ENCODE results near the gene SASH1.
"Not testable (repeated sequence)": the region's sequence is repeated elsewhere in the genome, so short reads cannot be mapped to it uniquely, and the experiment has no call there.

SASH1 gene

GRCh38 chr6:148375401-148375800, 32.8 kb downstream of the SASH1 start:
- Histone ChIP-seq H3K4me2 (ENCODE audit: low read length) (no peak overlapping the region), H4K20me1 (ENCODE audit: insufficient read depth, low read length) (no peaks in the 10 kb centered on the region), H3K4me3 (ENCODE audit: low read depth, low read length, poor library complexity, severe bottlenecking) (no peak overlapping the region), H3K79me2 (ENCODE audit: insufficient read depth, low read length) (no peaks in the 10 kb centered on the region), H3K9ac (ENCODE audit: low read length) (no peak overlapping the region), H3K9me3 (ENCODE audit: low read length) (no peaks in the 10 kb centered on the region), H3K9me2 (ENCODE audit: low read depth, low read length) (no peaks in the 10 kb centered on the region), H3K27me3 (ENCODE audit: insufficient read depth, low read length) (no peaks in the 10 kb centered on the region), H3F3A (ENCODE audit: insufficient read depth, low read length) (no peaks in the 10 kb centered on the region), H3K36me3 (ENCODE audit: insufficient read depth, low read length) (no peaks in the 10 kb centered on the region), H2AFZ (ENCODE audit: low read length) (no peak overlapping the region), H3K4me1 (ENCODE audit: insufficient read depth, low read length, severe bottlenecking) (no peaks in the 10 kb centered on the region), H3K27ac (ENCODE audit: low read depth, low read length, poor library complexity, severe bottlenecking) (no peak overlapping the region)
- no peak for TF ChIP-seq CTCF (IDR thresholded peaks at IDR 0.05; ENCODE audit: low read length)
- no peak for TF ChIP-seq EZH2 (IDR thresholded peaks at IDR 0.05; ENCODE audit: borderline replicate concordance, low read length)

- TF ChIP-seq EZH2 (IDR thresholded peaks at IDR 0.05; ENCODE audit: borderline replicate concordance, low read length) (no peak), CTCF (IDR thresholded peaks at IDR 0.05; ENCODE audit: low read length) (no peak)
- Histone ChIP-seq H3K9me2 (ENCODE audit: low read depth, low read length) (no peaks in the 10 kb centered on the region), H3K79me2 (ENCODE audit: insufficient read depth, low read length) (no peaks in the 10 kb centered on the region), H3K9me3 (ENCODE audit: low read length) (no peaks in the 10 kb centered on the region), H3K9ac (ENCODE audit: low read length) (no peak overlapping the region), H3K27me3 (ENCODE audit: insufficient read depth, low read length) (no peaks in the 10 kb centered on the region), H3K4me3 (ENCODE audit: low read depth, low read length, poor library complexity, severe bottlenecking) (no peak overlapping the region), H3K4me1 (ENCODE audit: insufficient read depth, low read length, severe bottlenecking) (no peaks in the 10 kb centered on the region), H3K36me3 (ENCODE audit: insufficient read depth, low read length) (no peaks in the 10 kb centered on the region), H3K4me2 (ENCODE audit: low read length) (no peak overlapping the region), H2AFZ (ENCODE audit: low read length) (no peak overlapping the region), H4K20me1 (ENCODE audit: insufficient read depth, low read length) (no peaks in the 10 kb centered on the region), H3K27ac (ENCODE audit: low read depth, low read length, poor library complexity, severe bottlenecking) (no peak overlapping the region), H3F3A (ENCODE audit: insufficient read depth, low read length) (no peaks in the 10 kb centered on the region)
Measured at GRCh38 chr6:148379481-148379880, 36.8 kb downstream of the SASH1 start.

- Histone ChIP-seq H3K79me2 (ENCODE audit: insufficient read depth, low read length) (no peaks in the 10 kb centered on the region), H3K4me1 (ENCODE audit: insufficient read depth, low read length, severe bottlenecking) (no peaks in the 10 kb centered on the region), H2AFZ (ENCODE audit: low read length) (no peak overlapping the region), H4K20me1 (ENCODE audit: insufficient read depth, low read length) (no peaks in the 10 kb centered on the region), H3K9me3 (ENCODE audit: low read length) (no peaks in the 10 kb centered on the region), H3F3A (ENCODE audit: insufficient read depth, low read length) (no peaks in the 10 kb centered on the region), H3K27me3 (ENCODE audit: insufficient read depth, low read length) (no peaks in the 10 kb centered on the region), H3K4me2 (ENCODE audit: low read length) (no peak overlapping the region), H3K27ac (ENCODE audit: low read depth, low read length, poor library complexity, severe bottlenecking) (no peak overlapping the region), H3K4me3 (ENCODE audit: low read depth, low read length, poor library complexity, severe bottlenecking) (no peak overlapping the region), H3K9me2 (ENCODE audit: low read depth, low read length) (no peaks in the 10 kb centered on the region), H3K36me3 (ENCODE audit: insufficient read depth, low read length) (no peaks in the 10 kb centered on the region), H3K9ac (ENCODE audit: low read length) (no peak overlapping the region)
- TF ChIP-seq CTCF (IDR thresholded peaks at IDR 0.05; ENCODE audit: low read length) (no peak), EZH2 (IDR thresholded peaks at IDR 0.05; ENCODE audit: borderline replicate concordance, low read length) (no peak)
Measured at GRCh38 chr6:148379966-148380713, 37.5 kb downstream of the SASH1 start.

- H3F3A ChIP-seq (ENCODE audit: insufficient read depth, low read length); H3K27me3 ChIP-seq (ENCODE audit: insufficient read depth, low read length); H3K4me2 ChIP-seq (ENCODE audit: low read length); H3K79me2 ChIP-seq (ENCODE audit: insufficient read depth, low read length); H3K9me3 ChIP-seq (ENCODE audit: low read length); H3K4me3 ChIP-seq (ENCODE audit: low read depth, low read length, poor library complexity, severe bottlenecking); H3K9me2 ChIP-seq (ENCODE audit: low read depth, low read length); H3K36me3 ChIP-seq (ENCODE audit: insufficient read depth, low read length); H3K27ac ChIP-seq (ENCODE audit: low read depth, low read length, poor library complexity, severe bottlenecking); H3K4me1 ChIP-seq (ENCODE audit: insufficient read depth, low read length, severe bottlenecking); H2AFZ ChIP-seq (ENCODE audit: low read length); H4K20me1 ChIP-seq (ENCODE audit: insufficient read depth, low read length); H3K9ac ChIP-seq (ENCODE audit: low read length): not testable (repeated sequence)
Measured at GRCh38 chr6:148382051-148382450, 39.4 kb downstream of the SASH1 start.
